SU-DHL-6 (cell line): ENCODE results near the gene GPR142.

Experiments used
- H2AFZ ChIP-seq: fragments of 200-600 bp; sonication (generic); 2 replicates; pipeline ENCODE4 v1.6.1; 2014; ENCODE audit warnings: low read depth, mild to moderate bottlenecking, moderate library complexity, mixed read lengths, antibody characterized with exemption, low read length; ENCODE audit not compliant: severe bottlenecking
- H3F3A ChIP-seq: fragments of 200-600 bp; shearing (Covaris generic); 2 replicates; pipeline ENCODE4 v1.6.0; 2016; ENCODE audit warnings: antibody characterized with exemption, mild to moderate bottlenecking; ENCODE audit not compliant: insufficient read depth
- H3K27ac ChIP-seq: fragments of 200-600 bp; sonication (generic); 2 replicates; pipeline ENCODE4 v1.5.1; 2016; ENCODE audit warnings: low read depth, mild to moderate bottlenecking, low read length, moderate library complexity, mixed read lengths
- H3K27me3 ChIP-seq: fragments of 200-600 bp; sonication (generic), shearing (Covaris generic); 2 replicates; pipeline ENCODE4 v1.6.0; 2014; ENCODE audit warnings: mild to moderate bottlenecking, low read length
- H3K36me3 ChIP-seq: fragments of 200-600 bp; sonication (generic); 2 replicates; pipeline ENCODE4 v1.6.1; 2014; ENCODE audit warnings: mild to moderate bottlenecking, low read length, mixed read lengths
- H3K4me2 ChIP-seq: fragments of 300-600, 200-600 bp; shearing (Covaris generic), sonication (generic); 2 replicates; pipeline ENCODE4 v1.6.0; 2014; ENCODE audit warnings: low read length, low read depth, mild to moderate bottlenecking; ENCODE audit not compliant: poor library complexity, severe bottlenecking
- H3K4me3 ChIP-seq: fragments of 200-600 bp; sonication (generic); 2 replicates; pipeline ENCODE4 v1.5.1; 2014; ENCODE audit warnings: antibody characterized with exemption, low read length, mild to moderate bottlenecking, mixed read lengths; ENCODE audit not compliant: insufficient read depth, poor library complexity, severe bottlenecking
- H3K79me2 ChIP-seq: fragments of 200-600 bp; sonication (generic); 2 replicates; pipeline ENCODE4 v1.6.1; 2014; ENCODE audit warnings: mild to moderate bottlenecking, low read length, moderate library complexity; ENCODE audit not compliant: insufficient read depth
- H3K9ac ChIP-seq: fragments of 200-600 bp; sonication (generic); 2 replicates; pipeline ENCODE4 v1.7.0; 2014; ENCODE audit warnings: mild to moderate bottlenecking, low read length
- H3K9me2 ChIP-seq: fragments of 200-600 bp; sonication (generic); replicated peaks from 2 replicates; pipeline ENCODE4 v1.6.1; 2014; ENCODE audit warnings: low read length; ENCODE audit not compliant: insufficient read depth
- H3K9me3 ChIP-seq: fragments of 200-600 bp; sonication (generic); 2 replicates; pipeline ENCODE4 v1.6.1; 2014; ENCODE audit warnings: low read length, mixed read lengths; ENCODE audit not compliant: insufficient read depth
- H4K20me1 ChIP-seq: fragments of 200-600 bp; sonication (generic); 2 replicates; pipeline ENCODE4 v1.6.1; 2014; ENCODE audit warnings: low read depth, mild to moderate bottlenecking, antibody characterized with exemption, low read length, moderate library complexity, mixed read lengths
- CTCF ChIP-seq: fragments of 200-600 bp; sonication (generic); IDR thresholded peaks from one replicate; pipeline ENCODE4 v1.5.1; 2017; ENCODE audit warnings: antibody characterized with exemption, mild to moderate bottlenecking, low read length, moderate library complexity; ENCODE audit not compliant: insufficient read depth, poor library complexity, severe bottlenecking
- EZH2phosphoT487 ChIP-seq: fragments of 200-600 bp; sonication (generic), shearing (Covaris generic); conservative IDR thresholded peaks from 2 replicates; pipeline ENCODE4 v1.6.1; 2018; ENCODE audit warnings: mild to moderate bottlenecking, antibody characterized with exemption, low read length, moderate library complexity, mixed read lengths

The GPR142 gene

DNA sequence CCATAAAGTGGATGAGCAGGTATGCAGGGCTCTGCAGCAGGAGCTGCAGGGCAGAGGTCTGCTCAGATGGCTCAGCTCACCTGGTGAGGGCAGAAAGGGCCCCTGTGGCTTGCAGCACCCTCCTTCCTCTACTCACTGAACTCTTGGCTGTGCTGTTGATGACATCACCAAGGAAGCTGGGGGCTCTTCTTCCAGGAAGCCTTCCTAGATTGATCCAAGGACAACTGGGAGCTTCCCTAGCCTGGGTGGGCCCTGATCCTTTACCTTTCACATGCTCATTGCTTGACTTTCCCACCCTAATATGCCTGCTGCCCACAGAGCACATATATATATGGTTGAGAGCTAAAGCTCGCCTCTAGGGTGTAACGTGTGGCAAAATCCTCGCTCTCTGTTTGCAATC lies 38.8 kb upstream of the GPR142 start:
- Histone ChIP-seq H3K27ac (no peak overlapping the region), H3F3A (no peaks in the 10 kb centered on the region), H3K9me3 (no peaks in the 10 kb centered on the region), H3K79me2 (no peaks in the 10 kb centered on the region), H3K36me3 (no peaks in the 10 kb centered on the region), H3K27me3 (no peaks in the 10 kb centered on the region), H2AFZ (no peak overlapping the region), H3K9me2 (no peaks in the 10 kb centered on the region), H3K4me3 (no peak overlapping the region), H3K9ac (no peak overlapping the region), H4K20me1 (no peaks in the 10 kb centered on the region), H3K4me2 (no peak overlapping the region)
- TF ChIP-seq EZH2phosphoT487: no peak
- TF ChIP-seq CTCF: no peak

- Histone ChIP-seq H2AFZ (no peak overlapping the region), H3K9ac (no peak overlapping the region), H3K9me3 (no peaks in the 10 kb centered on the region), H3K4me3 (no peak overlapping the region), H3K27ac (no peak overlapping the region), H3K4me2 (no peak overlapping the region), H3K27me3 (no peaks in the 10 kb centered on the region), H3K36me3 (no peaks in the 10 kb centered on the region), H4K20me1 (no peaks in the 10 kb centered on the region), H3K9me2 (no peaks in the 10 kb centered on the region), H3K79me2 (no peaks in the 10 kb centered on the region), H3F3A (no peaks in the 10 kb centered on the region)
- TF ChIP-seq EZH2phosphoT487: no peak
- TF ChIP-seq CTCF: no peak
Observed at GRCh38 chr17:74329378-74329777, 37.9 kb upstream of the GPR142 start.

DNA sequence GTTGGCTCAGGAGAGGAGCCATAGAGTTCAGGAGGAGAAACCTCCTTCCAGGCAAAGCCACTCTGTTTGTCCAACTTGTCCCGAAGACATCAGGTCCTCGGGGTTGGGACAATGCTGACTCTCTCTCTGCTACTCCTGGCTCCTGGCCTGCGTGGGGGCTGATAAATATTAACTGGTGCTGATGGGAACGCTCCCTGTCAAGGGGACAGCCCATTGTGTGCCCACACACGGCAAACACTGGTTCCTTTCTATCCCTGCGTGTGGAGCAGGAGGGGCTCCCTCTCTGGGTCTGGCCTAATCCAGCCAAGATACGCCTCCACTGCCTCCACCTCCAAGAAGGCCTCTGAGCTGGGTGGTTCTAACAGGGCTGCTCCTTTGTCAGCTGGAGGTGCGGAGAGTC lies 36.9 kb upstream of the GPR142 start:
- Histone ChIP-seq H3K27ac (no peak overlapping the region), H4K20me1 (no peaks in the 10 kb centered on the region), H3K27me3 (no peaks in the 10 kb centered on the region), H3F3A (no peaks in the 10 kb centered on the region), H3K4me3 (no peak overlapping the region), H3K9me3 (no peaks in the 10 kb centered on the region), H3K79me2 (no peaks in the 10 kb centered on the region), H3K4me2 (no peak overlapping the region), H3K36me3 (no peaks in the 10 kb centered on the region), H3K9me2 (no peaks in the 10 kb centered on the region), H2AFZ (no peak overlapping the region), H3K9ac (no peak overlapping the region)
- TF ChIP-seq CTCF (no peak), EZH2phosphoT487 (no peak)
